ENCODE measurements around the gene CCR8.

DNA sequence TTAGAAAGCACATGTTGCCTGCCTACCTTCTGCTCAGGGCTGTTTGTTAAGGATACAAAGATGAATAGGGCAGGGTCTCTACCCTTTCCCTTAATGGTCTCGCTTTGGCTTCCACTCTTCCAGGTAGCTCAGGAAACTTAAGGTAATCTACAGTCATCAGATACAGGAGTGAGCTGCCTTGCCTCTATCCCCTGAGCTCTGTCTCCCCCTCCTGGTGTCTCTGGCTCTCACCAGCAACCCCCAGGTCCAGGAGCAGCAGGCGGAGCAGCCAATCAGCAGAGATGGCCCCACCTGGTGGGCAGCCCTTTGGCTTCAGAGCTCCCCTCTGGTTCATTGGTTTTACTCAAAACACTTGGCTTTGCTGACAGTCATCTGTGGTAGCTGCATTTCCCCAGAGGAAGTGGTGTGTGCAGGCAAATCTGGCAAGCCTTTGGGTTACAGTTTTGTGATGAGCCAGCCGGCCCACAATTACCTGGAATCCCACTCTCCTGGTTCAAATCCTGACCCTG, 41.2 kb upstream of the CCR8 start:
- TF ChIP-seq, protein P1, sequence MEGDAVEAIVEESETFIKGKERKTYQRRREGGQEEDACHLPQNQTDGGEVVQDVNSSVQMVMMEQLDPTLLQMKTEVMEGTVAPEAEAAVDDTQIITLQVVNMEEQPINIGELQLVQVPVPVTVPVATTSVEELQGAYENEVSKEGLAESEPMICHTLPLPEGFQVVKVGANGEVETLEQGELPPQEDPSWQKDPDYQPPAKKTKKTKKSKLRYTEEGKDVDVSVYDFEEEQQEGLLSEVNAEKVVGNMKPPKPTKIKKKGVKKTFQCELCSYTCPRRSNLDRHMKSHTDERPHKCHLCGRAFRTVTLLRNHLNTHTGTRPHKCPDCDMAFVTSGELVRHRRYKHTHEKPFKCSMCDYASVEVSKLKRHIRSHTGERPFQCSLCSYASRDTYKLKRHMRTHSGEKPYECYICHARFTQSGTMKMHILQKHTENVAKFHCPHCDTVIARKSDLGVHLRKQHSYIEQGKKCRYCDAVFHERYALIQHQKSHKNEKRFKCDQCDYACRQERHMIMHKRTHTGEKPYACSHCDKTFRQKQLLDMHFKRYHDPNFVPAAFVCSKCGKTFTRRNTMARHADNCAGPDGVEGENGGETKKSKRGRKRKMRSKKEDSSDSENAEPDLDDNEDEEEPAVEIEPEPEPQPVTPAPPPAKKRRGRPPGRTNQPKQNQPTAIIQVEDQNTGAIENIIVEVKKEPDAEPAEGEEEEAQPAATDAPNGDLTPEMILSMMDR (IDR thresholded peaks at IDR 0.05; ENCODE audit: borderline replicate concordance, extremely low read depth, low read length, poor library complexity, severe bottlenecking) = peak; percentile 99
- TF ChIP-seq EZH2 (IDR thresholded peaks at IDR 0.05; ENCODE audit: borderline replicate concordance, low read depth, low read length, severe bottlenecking) = no peak
